Measurements from ENCODE around the gene STX18. TPM values are rescaled to one million over a fixed set of nuclear protein-coding genes. Genes with fewer than 3 reads are reported as not detected.

Gene STX18
- total RNA-seq, 2 experiments from 2014 or later = 20.2 to 23.2 TPM

GRCh38 chr4:4455210-4455865 is 86.5 kb downstream of the STX18 start:
- Mint-ChIP-seq H3K9me3 (no peaks in the 10 kb centered on the region), H3K27ac (no peak overlapping the region), H3K27me3 (no peaks in the 10 kb centered on the region), H3K4me1 (ENCODE audit: low read depth) (peaks cover 6% of the 10 kb centered on the region), H3K4me3 (no peak overlapping the region), H3K36me3 (peaks cover 35% of the 10 kb centered on the region)
- ChIA-PET POLR2A (no interaction called here), CTCF (no interaction called here)
- intact Hi-C loops (cut with micrococcal nuclease) = no loop called here
- no peak for DNase-seq

- Mint-ChIP-seq H3K27ac (peak overlapping the region; percentile 8), H3K27me3 (no peaks in the 10 kb centered on the region), H3K4me3 (no peak overlapping the region), H3K36me3 (peaks cover 2% of the 10 kb centered on the region), H3K9me3 (no peaks in the 10 kb centered on the region), H3K4me1 (ENCODE audit: low read depth) (peaks cover 8% of the 10 kb centered on the region)
- ChIA-PET POLR2A (no interaction called here), CTCF (interaction anchor here (0.7 kb wide), 1 partner anchor 15 kb away, joined by 5 read pairs; no protein-coding TSS in a partner anchor)
- DNase-seq = no peak
- intact Hi-C loops (cut with micrococcal nuclease) = loop anchor here (1.0 kb wide), 1 partner anchor 10 kb away; no protein-coding TSS in a partner anchor
These were observed 95.4 kb downstream of the STX18 start for GRCh38 chr4:4446434-4446833.

- Mint-ChIP-seq H3K4me1 (ENCODE audit: low read depth) (peaks cover 20% of the 10 kb centered on the region), H3K27me3 (no peaks in the 10 kb centered on the region), H3K36me3 (peaks cover 2% of the 10 kb centered on the region), H3K9me3 (no peaks in the 10 kb centered on the region), H3K27ac (no peak overlapping the region), H3K4me3 (no peak overlapping the region)
- ChIA-PET POLR2A (no interaction called here), CTCF (no interaction called here)
- intact Hi-C loops (cut with micrococcal nuclease) = no loop called here
- DNase-seq = no peak
These were observed 98.0 kb downstream of the STX18 start for GRCh38 chr4:4443821-4444220.

GRCh38 chr4:4440333-4441061 is 101.4 kb downstream of the STX18 start:
- DNase-seq = no peak
- H3K4me1 Mint-ChIP-seq (ENCODE audit: low read depth) = peaks cover 27% of the 10 kb centered on the region
- intact Hi-C loops (cut with micrococcal nuclease) = no loop called here
- POLR2A ChIA-PET = interaction anchor here (1.3 kb wide), 1 partner anchor 11 kb away, joined by 4 read pairs; no protein-coding TSS in a partner anchor
- no peaks in the 10 kb centered on the region for H3K27me3 Mint-ChIP-seq
- H3K4me3 Mint-ChIP-seq = no peak overlapping the region
- no peaks in the 10 kb centered on the region for H3K9me3 Mint-ChIP-seq
- no peak overlapping the region for H3K27ac Mint-ChIP-seq
- H3K36me3 Mint-ChIP-seq = peaks cover 13% of the 10 kb centered on the region
- CTCF ChIA-PET = interaction anchor here (1.0 to 1.3 kb wide), 2 partner anchors 9 to 56 kb away, joined by 3 read pairs; no protein-coding TSS in a partner anchor

- CTCF ChIA-PET = interaction anchor here (1.0 to 1.3 kb wide), 2 partner anchors 9 to 55 kb away, joined by 3 read pairs; no protein-coding TSS in a partner anchor
- intact Hi-C loops (cut with micrococcal nuclease) = no loop called here
- Mint-ChIP-seq H3K9me3 (no peaks in the 10 kb centered on the region), H3K4me1 (ENCODE audit: low read depth) (peaks cover 29% of the 10 kb centered on the region), H3K27ac (no peak overlapping the region), H3K36me3 (peaks cover 15% of the 10 kb centered on the region), H3K27me3 (no peaks in the 10 kb centered on the region), H3K4me3 (no peak overlapping the region)
- POLR2A ChIA-PET = no interaction called here
- DNase-seq = no peak
These were observed 102.1 kb downstream of the STX18 start for GRCh38 chr4:4439782-4440181.

GRCh38 chr4:4438891-4439290 is 103.0 kb downstream of the STX18 start:
- H3K4me3 Mint-ChIP-seq = no peak overlapping the region
- no peaks in the 10 kb centered on the region for H3K27me3 Mint-ChIP-seq
- CTCF ChIA-PET = no interaction called here
- H3K27ac Mint-ChIP-seq = no peak overlapping the region
- intact Hi-C loops (cut with micrococcal nuclease) = no loop called here
- POLR2A ChIA-PET = no interaction called here
- H3K4me1 Mint-ChIP-seq (ENCODE audit: low read depth) = peaks cover 29% of the 10 kb centered on the region
- no peaks in the 10 kb centered on the region for H3K9me3 Mint-ChIP-seq
- DNase-seq = no peak
- H3K36me3 Mint-ChIP-seq = peaks cover 15% of the 10 kb centered on the region

- intact Hi-C loops (cut with micrococcal nuclease) = loop anchor here (2.0 kb wide), 1 partner anchor 23 kb away; no protein-coding TSS in a partner anchor
These were observed 103.9 kb downstream of the STX18 start for GRCh38 chr4:4437798-4438470.

GRCh38 chr4:4436244-4436823 is 105.5 kb downstream of the STX18 start:
- H3K4me1 Mint-ChIP-seq (ENCODE audit: low read depth) = peaks cover 31% of the 10 kb centered on the region
- peak; percentile 32 for DNase-seq
- peaks cover 20% of the 10 kb centered on the region for H3K36me3 Mint-ChIP-seq
- H3K27ac Mint-ChIP-seq = peak overlapping the region; percentile 92
- CTCF ChIA-PET = interaction anchor here (0.6 to 1.4 kb wide), 2 partner anchors 17 to 52 kb away, joined by 3 read pairs; no protein-coding TSS in a partner anchor
- no peak overlapping the region for H3K4me3 Mint-ChIP-seq
- H3K27me3 Mint-ChIP-seq = no peaks in the 10 kb centered on the region
- H3K9me3 Mint-ChIP-seq = no peaks in the 10 kb centered on the region
- intact Hi-C loops (cut with micrococcal nuclease) = loop anchor here (1.0 to 2.0 kb wide), 2 partner anchors 10 to 24 kb away; no protein-coding TSS in a partner anchor
- POLR2A ChIA-PET = no interaction called here

More at GRCh38 chr4:4437798-4438470, 103.9 kb downstream of the STX18 start:
- H3K27ac Mint-ChIP-seq = no peak overlapping the region
- no peak for DNase-seq
- H3K4me1 Mint-ChIP-seq (ENCODE audit: low read depth) = peaks cover 29% of the 10 kb centered on the region
- POLR2A ChIA-PET = no interaction called here
- no peak overlapping the region for H3K4me3 Mint-ChIP-seq
- H3K36me3 Mint-ChIP-seq = peaks cover 18% of the 10 kb centered on the region
- H3K27me3 Mint-ChIP-seq = no peaks in the 10 kb centered on the region
- CTCF ChIA-PET = no interaction called here
- H3K9me3 Mint-ChIP-seq = no peaks in the 10 kb centered on the region

GRCh38 chr4:4433941-4434340 is 107.9 kb downstream of the STX18 start:
- Mint-ChIP-seq H3K4me3 (no peak overlapping the region), H3K36me3 (peaks cover 20% of the 10 kb centered on the region), H3K27me3 (no peaks in the 10 kb centered on the region), H3K4me1 (ENCODE audit: low read depth) (peaks cover 26% of the 10 kb centered on the region), H3K9me3 (no peaks in the 10 kb centered on the region), H3K27ac (no peak overlapping the region)
- no peak for DNase-seq
- ChIA-PET CTCF (interaction anchor here (0.7 kb wide), 1 partner anchor 1565 kb away, joined by 3 read pairs; no protein-coding TSS in a partner anchor), POLR2A (no interaction called here)
- intact Hi-C loops (cut with micrococcal nuclease) = no loop called here

- Mint-ChIP-seq H3K9me3 (no peaks in the 10 kb centered on the region), H3K4me3 (no peak overlapping the region), H3K4me1 (ENCODE audit: low read depth) (peaks cover 26% of the 10 kb centered on the region), H3K36me3 (peaks cover 16% of the 10 kb centered on the region), H3K27me3 (no peaks in the 10 kb centered on the region), H3K27ac (no peak overlapping the region)
- ChIA-PET CTCF (interaction anchor here (1.4 to 2.0 kb wide), 5 partner anchors 13 to 48 kb away, joined by 3 to 6 read pairs (median 5); partner anchors contain the start of gene NSG1), POLR2A (no interaction called here)
- intact Hi-C loops (cut with micrococcal nuclease) = no loop called here
- DNase-seq = no peak
These were observed 109.3 kb downstream of the STX18 start for GRCh38 chr4:4432341-4433125.

Data from activated CD4-positive, alpha-beta memory T cell treated with anti-CD3 and anti-CD28 coated beads for 36 hours (primary cell).